ENCODE data around the gene RLN3. TPM values are rescaled to one million over a fixed set of nuclear protein-coding genes. Genes with fewer than 3 reads are reported as not detected.

RLN3 gene
- total and polyA plus RNA-seq, 4 donors: not detected

DNA sequence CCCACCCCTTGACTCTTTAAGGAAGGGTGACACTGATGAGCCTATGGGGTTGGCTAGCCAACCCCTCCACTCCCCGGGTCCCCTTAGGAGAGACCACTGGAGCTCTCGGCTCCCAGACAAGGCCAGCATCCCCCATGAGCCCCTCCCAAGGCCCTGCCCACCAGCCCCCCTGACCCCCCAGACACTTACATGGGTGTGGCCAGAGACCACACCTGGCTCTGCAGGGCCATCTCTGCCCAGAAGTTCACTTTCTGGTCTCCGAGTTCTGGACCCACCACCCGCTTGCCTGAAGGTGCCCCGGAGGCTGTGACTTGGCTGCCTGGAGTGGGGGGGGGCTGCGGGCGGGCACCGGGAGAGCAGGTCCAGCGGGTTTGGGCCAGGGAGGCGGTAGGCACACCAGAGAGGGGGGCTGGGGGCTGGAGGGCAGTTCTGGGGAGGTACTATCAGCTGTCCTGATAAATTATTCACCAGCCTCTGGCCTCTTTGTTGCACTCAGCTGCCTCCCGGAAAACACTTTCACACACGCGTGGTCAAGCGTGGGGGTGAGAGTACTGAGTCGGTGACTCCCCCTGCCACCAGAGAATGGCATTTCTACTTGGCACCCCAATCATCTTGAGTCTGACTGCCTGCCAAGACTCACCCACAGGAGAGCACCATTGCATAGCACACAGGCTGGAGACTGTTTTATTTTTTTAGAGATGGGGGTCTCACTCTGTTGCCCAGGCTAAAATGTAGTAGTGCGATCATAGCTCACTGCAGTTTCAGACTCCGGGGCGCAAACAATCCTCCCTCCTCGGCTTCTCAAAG is 34.0 kb downstream of the RLN3 start, which contains the start of gene PALM3:
PALM3 (minus strand) TSS at position 326 of the 807 bp plus-strand sequence; CDS start at position 230, 96 bp downstream.
- H3K4me3 ChIP-seq (ENCODE audit: low read depth in 1 of 3, low read length in 3 of 3): peak within 1 kb of the TSS; percentile 53 to 79 (median 60)

DNA sequence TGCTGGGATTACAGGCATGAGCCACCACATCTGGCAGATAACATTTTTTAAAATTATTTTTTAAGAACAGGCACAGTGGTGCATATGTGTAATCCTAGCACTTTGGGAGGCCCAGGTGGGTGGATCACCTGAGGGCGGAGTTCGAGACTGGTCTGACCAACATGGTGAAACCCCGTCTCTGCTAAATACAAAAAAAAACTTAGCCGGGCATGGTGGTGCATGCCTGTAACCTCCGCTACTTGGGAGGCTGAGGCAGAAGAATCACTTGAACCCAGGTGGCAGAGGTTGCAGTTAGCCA is 34.6 kb downstream of the RLN3 start:
- peak overlapping the region; percentile 84 to 89 for H3K27ac ChIP-seq (ENCODE audit: low read depth in 1 of 2, low read length in 2 of 2)
- no peaks in the 10 kb centered on the region for H3K9me3 ChIP-seq (ENCODE audit: control insufficient read depth in 4 of 4, low read length in 3 of 4)
- H3K4me1 ChIP-seq (ENCODE audit: control insufficient read depth in 4 of 4, insufficient read depth in 4 of 4, low read length in 3 of 4): peaks cover 1 to 41% (median 24%) of the 10 kb centered on the region in 4 donors
- H3K9ac ChIP-seq (ENCODE audit: low read depth in 1 of 2, low read length in 2 of 2): no peak overlapping the region
- H3K36me3 ChIP-seq (ENCODE audit: control insufficient read depth in 4 of 4, insufficient read depth in 3 of 4, low read depth in 1 of 4, low read length in 3 of 4): peaks cover 0 to 2% (median 0%) of the 10 kb centered on the region in 4 donors
- WGBS: 68% methylated on average over 5 of the region's 5 CpGs
- H3K4me3 ChIP-seq (ENCODE audit: low read depth in 1 of 3, low read length in 3 of 3): no peak overlapping the region
- DNase-seq (ENCODE audit: low spot score): no peak
- H3K27me3 ChIP-seq (ENCODE audit: control insufficient read depth in 4 of 4, insufficient read depth in 4 of 4, low read length in 3 of 4): peaks cover 0 to 3% (median 0%) of the 10 kb centered on the region in 4 donors
- TF ChIP-seq, protein P1, sequence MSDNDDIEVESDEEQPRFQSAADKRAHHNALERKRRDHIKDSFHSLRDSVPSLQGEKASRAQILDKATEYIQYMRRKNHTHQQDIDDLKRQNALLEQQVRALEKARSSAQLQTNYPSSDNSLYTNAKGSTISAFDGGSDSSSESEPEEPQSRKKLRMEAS (IDR thresholded peaks at IDR 0.05): no peak
- TF ChIP-seq SP1 (IDR thresholded peaks at IDR 0.05) (no peak), HNF4G (IDR thresholded peaks at IDR 0.05) (no peak), FOXA1 (IDR thresholded peaks at IDR 0.05) (no peak), JUND (IDR thresholded peaks at IDR 0.05) (no peak), GABPA (IDR thresholded peaks at IDR 0.05 in 1 of 2, conservative IDR thresholded peaks at IDR 0.05 in 1 of 2) (no peak), EGR1 (IDR thresholded peaks at IDR 0.05; ENCODE audit: low read depth in 2 of 2) (no peak), FOXA2 (IDR thresholded peaks at IDR 0.05) (no peak), RAD21 (IDR thresholded peaks at IDR 0.05) (no peak), NR2F2 (IDR thresholded peaks at IDR 0.05) (no peak), HNF4A (conservative IDR thresholded peaks at IDR 0.05) (no peak)
- TF ChIP-seq, protein P2, sequence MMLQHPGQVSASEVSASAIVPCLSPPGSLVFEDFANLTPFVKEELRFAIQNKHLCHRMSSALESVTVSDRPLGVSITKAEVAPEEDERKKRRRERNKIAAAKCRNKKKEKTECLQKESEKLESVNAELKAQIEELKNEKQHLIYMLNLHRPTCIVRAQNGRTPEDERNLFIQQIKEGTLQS (IDR thresholded peaks at IDR 0.05): no peak
- TF ChIP-seq, protein P3, sequence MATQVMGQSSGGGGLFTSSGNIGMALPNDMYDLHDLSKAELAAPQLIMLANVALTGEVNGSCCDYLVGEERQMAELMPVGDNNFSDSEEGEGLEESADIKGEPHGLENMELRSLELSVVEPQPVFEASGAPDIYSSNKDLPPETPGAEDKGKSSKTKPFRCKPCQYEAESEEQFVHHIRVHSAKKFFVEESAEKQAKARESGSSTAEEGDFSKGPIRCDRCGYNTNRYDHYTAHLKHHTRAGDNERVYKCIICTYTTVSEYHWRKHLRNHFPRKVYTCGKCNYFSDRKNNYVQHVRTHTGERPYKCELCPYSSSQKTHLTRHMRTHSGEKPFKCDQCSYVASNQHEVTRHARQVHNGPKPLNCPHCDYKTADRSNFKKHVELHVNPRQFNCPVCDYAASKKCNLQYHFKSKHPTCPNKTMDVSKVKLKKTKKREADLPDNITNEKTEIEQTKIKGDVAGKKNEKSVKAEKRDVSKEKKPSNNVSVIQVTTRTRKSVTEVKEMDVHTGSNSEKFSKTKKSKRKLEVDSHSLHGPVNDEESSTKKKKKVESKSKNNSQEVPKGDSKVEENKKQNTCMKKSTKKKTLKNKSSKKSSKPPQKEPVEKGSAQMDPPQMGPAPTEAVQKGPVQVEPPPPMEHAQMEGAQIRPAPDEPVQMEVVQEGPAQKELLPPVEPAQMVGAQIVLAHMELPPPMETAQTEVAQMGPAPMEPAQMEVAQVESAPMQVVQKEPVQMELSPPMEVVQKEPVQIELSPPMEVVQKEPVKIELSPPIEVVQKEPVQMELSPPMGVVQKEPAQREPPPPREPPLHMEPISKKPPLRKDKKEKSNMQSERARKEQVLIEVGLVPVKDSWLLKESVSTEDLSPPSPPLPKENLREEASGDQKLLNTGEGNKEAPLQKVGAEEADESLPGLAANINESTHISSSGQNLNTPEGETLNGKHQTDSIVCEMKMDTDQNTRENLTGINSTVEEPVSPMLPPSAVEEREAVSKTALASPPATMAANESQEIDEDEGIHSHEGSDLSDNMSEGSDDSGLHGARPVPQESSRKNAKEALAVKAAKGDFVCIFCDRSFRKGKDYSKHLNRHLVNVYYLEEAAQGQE (IDR thresholded peaks at IDR 0.05): no peak

More for the DNA sequence above, 34.0 kb downstream of the RLN3 start, which contains the start of gene PALM3:
- TF ChIP-seq, protein P4, sequence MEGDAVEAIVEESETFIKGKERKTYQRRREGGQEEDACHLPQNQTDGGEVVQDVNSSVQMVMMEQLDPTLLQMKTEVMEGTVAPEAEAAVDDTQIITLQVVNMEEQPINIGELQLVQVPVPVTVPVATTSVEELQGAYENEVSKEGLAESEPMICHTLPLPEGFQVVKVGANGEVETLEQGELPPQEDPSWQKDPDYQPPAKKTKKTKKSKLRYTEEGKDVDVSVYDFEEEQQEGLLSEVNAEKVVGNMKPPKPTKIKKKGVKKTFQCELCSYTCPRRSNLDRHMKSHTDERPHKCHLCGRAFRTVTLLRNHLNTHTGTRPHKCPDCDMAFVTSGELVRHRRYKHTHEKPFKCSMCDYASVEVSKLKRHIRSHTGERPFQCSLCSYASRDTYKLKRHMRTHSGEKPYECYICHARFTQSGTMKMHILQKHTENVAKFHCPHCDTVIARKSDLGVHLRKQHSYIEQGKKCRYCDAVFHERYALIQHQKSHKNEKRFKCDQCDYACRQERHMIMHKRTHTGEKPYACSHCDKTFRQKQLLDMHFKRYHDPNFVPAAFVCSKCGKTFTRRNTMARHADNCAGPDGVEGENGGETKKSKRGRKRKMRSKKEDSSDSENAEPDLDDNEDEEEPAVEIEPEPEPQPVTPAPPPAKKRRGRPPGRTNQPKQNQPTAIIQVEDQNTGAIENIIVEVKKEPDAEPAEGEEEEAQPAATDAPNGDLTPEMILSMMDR (IDR thresholded peaks at IDR 0.05; ENCODE audit: low read depth, low read length, missing input control): no peak
- TF ChIP-seq HNF4A (conservative IDR thresholded peaks at IDR 0.05) (peak in 1 of 2 donors; percentile 3), RXRA (IDR thresholded peaks at IDR 0.05) (peak in 1 of 2 donors; percentile 27), YY1 (IDR thresholded peaks at IDR 0.05) (no peak), GABPA (IDR thresholded peaks at IDR 0.05 in 1 of 2, conservative IDR thresholded peaks at IDR 0.05 in 1 of 2) (no peak), JUND (IDR thresholded peaks at IDR 0.05) (no peak), SP1 (IDR thresholded peaks at IDR 0.05) (peak; percentile 37), TAF1 (conservative IDR thresholded peaks at IDR 0.05) (peak; percentile 67), FOXA2 (IDR thresholded peaks at IDR 0.05) (no peak)
- TF ChIP-seq, protein P3 (IDR thresholded peaks at IDR 0.05): peak; percentile 42
- WGBS: 33% methylated on average over 19 of the region's 19 CpGs
- DNase-seq (ENCODE audit: low spot score): no peak
- peaks cover 1 to 41% (median 24%) of the 10 kb centered on the region in 4 donors for H3K4me1 ChIP-seq (ENCODE audit: control insufficient read depth in 4 of 4, insufficient read depth in 4 of 4, low read length in 3 of 4)
- peak within 1 kb of the TSS in 1 of 2 donors; percentile 65 for H3K9ac ChIP-seq (ENCODE audit: low read depth in 1 of 2, low read length in 2 of 2)
- H3K36me3 ChIP-seq (ENCODE audit: control insufficient read depth in 4 of 4, insufficient read depth in 3 of 4, low read depth in 1 of 4, low read length in 3 of 4): peaks cover 0 to 2% (median 0%) of the 10 kb centered on the region in 4 donors
- H3K27me3 ChIP-seq (ENCODE audit: control insufficient read depth in 4 of 4, insufficient read depth in 4 of 4, low read length in 3 of 4): peaks cover 0 to 3% (median 0%) of the 10 kb centered on the region in 4 donors
- peak within 1 kb of the TSS; percentile 84 to 89 for H3K27ac ChIP-seq (ENCODE audit: low read depth in 1 of 2, low read length in 2 of 2)
- no peaks in the 10 kb centered on the region for H3K9me3 ChIP-seq (ENCODE audit: control insufficient read depth in 4 of 4, low read length in 3 of 4)

Measured in liver (tissue), 9 donors.